ENCODE data around the gene RREB1. TPM values are rescaled to one million over a fixed set of nuclear protein-coding genes. Genes with fewer than 3 reads are reported as not detected.

RREB1 gene
- total and polyA plus RNA-seq, 9 donors, result 7.3 to 64.4 (median 50.1) TPM

DNA sequence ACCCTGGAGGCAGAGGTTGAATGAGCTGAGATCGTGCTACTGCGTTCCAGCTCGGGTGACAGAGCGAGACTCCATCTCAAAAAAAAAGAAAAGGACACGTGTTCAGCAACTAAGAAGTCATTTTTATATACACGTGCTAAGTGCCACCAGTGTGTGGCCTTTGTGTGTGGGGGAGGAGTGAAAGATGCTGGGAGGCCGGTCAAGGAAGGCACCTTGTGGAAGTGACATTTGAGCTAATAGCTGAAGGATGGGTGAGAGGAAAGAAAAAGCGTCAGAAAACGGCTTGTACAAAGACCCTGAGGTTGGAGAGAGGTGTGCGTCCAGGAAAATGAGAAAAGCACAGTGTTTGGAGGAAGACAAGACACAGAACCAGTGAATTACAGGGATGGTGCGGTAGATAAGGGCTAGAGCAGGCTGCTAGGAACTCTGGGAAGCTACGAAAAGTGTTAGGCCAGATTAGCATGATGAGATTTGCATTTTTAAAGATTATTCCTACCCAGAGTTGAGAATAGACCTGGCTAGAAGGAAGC lies 11.6 kb downstream of the RREB1 start:
- Histone ChIP-seq H3K4me1 (ENCODE audit: insufficient read depth) (peaks cover 7% of the 10 kb centered on the region), H3K27me3 (no peaks in the 10 kb centered on the region), H3K27ac (no peak overlapping the region), H3K9me3 (no peaks in the 10 kb centered on the region), H3K36me3 (no peaks in the 10 kb centered on the region), H3K4me3 (no peak overlapping the region)
- 86 to 89% (median 89%) methylated on average over 12 of the region's 12 CpGs for WGBS, 3 donors
- no peak for DNase-seq
- TF ChIP-seq, protein P1, sequence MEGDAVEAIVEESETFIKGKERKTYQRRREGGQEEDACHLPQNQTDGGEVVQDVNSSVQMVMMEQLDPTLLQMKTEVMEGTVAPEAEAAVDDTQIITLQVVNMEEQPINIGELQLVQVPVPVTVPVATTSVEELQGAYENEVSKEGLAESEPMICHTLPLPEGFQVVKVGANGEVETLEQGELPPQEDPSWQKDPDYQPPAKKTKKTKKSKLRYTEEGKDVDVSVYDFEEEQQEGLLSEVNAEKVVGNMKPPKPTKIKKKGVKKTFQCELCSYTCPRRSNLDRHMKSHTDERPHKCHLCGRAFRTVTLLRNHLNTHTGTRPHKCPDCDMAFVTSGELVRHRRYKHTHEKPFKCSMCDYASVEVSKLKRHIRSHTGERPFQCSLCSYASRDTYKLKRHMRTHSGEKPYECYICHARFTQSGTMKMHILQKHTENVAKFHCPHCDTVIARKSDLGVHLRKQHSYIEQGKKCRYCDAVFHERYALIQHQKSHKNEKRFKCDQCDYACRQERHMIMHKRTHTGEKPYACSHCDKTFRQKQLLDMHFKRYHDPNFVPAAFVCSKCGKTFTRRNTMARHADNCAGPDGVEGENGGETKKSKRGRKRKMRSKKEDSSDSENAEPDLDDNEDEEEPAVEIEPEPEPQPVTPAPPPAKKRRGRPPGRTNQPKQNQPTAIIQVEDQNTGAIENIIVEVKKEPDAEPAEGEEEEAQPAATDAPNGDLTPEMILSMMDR (IDR thresholded peaks at IDR 0.05), result no peak
- TF ChIP-seq POLR2A (IDR thresholded peaks at IDR 0.05), result no peak
- no peak for TF ChIP-seq EP300 (IDR thresholded peaks at IDR 0.05)
- intact Hi-C loops (cut with DNase I), result no loop called here

DNA sequence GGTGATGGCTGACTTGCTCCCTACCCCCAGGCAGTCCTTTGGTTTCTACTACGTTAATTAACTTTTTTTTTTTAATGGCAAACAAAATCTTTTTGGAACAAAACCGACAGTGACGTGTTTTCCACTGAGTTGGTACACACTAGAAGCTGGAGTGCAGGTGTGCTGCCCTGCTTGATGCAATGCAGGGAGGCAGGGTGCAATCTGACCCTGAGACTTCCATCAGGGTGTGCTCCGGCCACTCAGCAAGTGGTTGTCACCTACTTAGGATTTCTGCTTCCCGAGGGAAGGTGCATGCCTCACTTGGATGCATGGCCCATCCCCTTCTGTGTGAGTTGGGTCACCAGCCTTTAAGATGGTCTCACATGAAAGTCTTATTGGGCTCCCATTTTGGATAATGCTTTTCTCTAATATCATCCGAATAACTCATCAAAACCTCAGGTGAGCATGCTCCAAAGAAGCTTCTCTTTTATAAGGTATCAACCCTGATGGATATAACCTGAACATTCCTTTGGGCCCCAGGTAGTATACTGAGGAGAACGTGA lies 14.0 kb downstream of the RREB1 start:
- no peak for TF ChIP-seq POLR2A (IDR thresholded peaks at IDR 0.05)
- TF ChIP-seq EP300 (IDR thresholded peaks at IDR 0.05), result no peak
- TF ChIP-seq, protein P1 (IDR thresholded peaks at IDR 0.05), result no peak
- peaks cover 4% of the 10 kb centered on the region for H3K4me1 ChIP-seq (ENCODE audit: insufficient read depth)
- H3K4me3 ChIP-seq, result no peak overlapping the region
- no peak for DNase-seq
- intact Hi-C loops (cut with DNase I), result loop anchor here in 1 of 4 donors (10.0 kb wide), 1 partner anchor 123 kb away; no protein-coding TSS in a partner anchor
- no peaks in the 10 kb centered on the region for H3K9me3 ChIP-seq
- 90 to 91% (median 90%) methylated on average over 7 of the region's 7 CpGs for WGBS, 3 donors
- H3K27ac ChIP-seq, result no peak overlapping the region
- no peaks in the 10 kb centered on the region for H3K27me3 ChIP-seq
- H3K36me3 ChIP-seq, result no peaks in the 10 kb centered on the region

DNA sequence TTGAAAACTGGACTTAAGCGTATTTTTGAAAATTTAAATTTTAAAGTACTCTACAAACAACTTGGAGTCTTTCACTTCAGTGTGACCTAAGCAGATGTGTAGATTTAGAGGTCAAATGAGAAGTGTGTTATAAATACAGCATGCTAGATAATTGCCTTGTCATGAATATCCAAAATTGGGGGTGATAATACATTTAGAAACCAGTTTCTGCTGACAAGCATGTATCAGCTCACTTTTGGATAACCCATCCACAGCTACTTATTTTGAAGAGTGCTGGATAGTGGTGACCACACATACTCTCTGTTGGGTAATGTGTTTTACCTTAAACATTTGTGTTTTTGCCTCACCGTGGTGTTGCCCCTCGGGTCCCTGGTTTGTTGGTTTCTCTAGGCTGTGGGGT lies 14.9 kb downstream of the RREB1 start:
- H3K36me3 ChIP-seq, result no peaks in the 10 kb centered on the region
- peaks cover 4% of the 10 kb centered on the region for H3K4me1 ChIP-seq (ENCODE audit: insufficient read depth)
- no peak overlapping the region for H3K27ac ChIP-seq
- H3K27me3 ChIP-seq, result no peaks in the 10 kb centered on the region
- H3K4me3 ChIP-seq, result no peak overlapping the region
- 93 to 99% (median 98%) methylated on average over 3 of the region's 3 CpGs for WGBS, 3 donors
- no peaks in the 10 kb centered on the region for H3K9me3 ChIP-seq
- TF ChIP-seq EP300 (IDR thresholded peaks at IDR 0.05) (no peak), POLR2A (IDR thresholded peaks at IDR 0.05) (no peak)
- TF ChIP-seq, protein P1 (IDR thresholded peaks at IDR 0.05), result no peak
- no peak for DNase-seq
- intact Hi-C loops (cut with DNase I), result loop anchor here in 1 of 4 donors (10.0 kb wide), 1 partner anchor 122 kb away; no protein-coding TSS in a partner anchor

DNA sequence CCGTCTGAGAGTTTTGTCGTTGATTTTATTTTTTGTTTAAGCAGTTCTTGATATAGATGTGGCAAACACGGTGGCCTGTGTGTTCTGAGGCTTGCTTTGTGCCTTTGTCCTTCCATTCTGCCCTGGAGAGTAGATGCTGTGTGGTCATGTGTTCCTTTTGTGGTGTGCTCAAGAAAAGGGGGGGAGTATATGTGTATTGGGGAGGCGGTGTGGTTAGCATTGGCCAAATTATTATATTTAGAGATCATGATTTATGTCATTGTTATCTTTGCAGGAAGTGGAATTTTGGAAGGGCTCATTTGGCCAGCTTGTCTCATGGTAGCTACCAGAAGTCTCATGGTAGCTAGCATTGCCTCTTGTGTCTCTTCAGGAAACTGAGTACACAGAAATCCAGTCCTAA lies 16.4 kb downstream of the RREB1 start:
- no peaks in the 10 kb centered on the region for H3K9me3 ChIP-seq
- intact Hi-C loops (cut with DNase I), result loop anchor here in 1 of 4 donors (10.0 kb wide), 1 partner anchor 121 kb away; no protein-coding TSS in a partner anchor
- no peak overlapping the region for H3K27ac ChIP-seq
- no peaks in the 10 kb centered on the region for H3K27me3 ChIP-seq
- H3K4me3 ChIP-seq, result no peak overlapping the region
- H3K4me1 ChIP-seq (ENCODE audit: insufficient read depth), result peaks cover 4% of the 10 kb centered on the region
- no peak for TF ChIP-seq EP300 (IDR thresholded peaks at IDR 0.05)
- TF ChIP-seq, protein P1 (IDR thresholded peaks at IDR 0.05), result no peak
- TF ChIP-seq POLR2A (IDR thresholded peaks at IDR 0.05), result no peak
- no peak for DNase-seq
- 74 to 79% (median 78%) methylated on average over 4 of the region's 4 CpGs for WGBS, 3 donors
- H3K36me3 ChIP-seq, result no peaks in the 10 kb centered on the region
